Choroid plexus epithelial cell (primary cell): ENCODE data around the gene CBARP.
A peak's percentile ranks its signal among the peaks of the same experiment; 100 is the strongest.
"Not testable (repeated sequence)": the region's sequence is repeated elsewhere in the genome, so short reads cannot be mapped to it uniquely, and the experiment has no call there.

Experiments used
- DNase-seq: peaks from one replicate; pipeline ENCODE4 v3.0.0-alpha.2; 2010; ENCODE audit warnings: low read depth
- H3K4me3 ChIP-seq: 2 replicates; pipeline ENCODE4 v1.5.1; 2011; ENCODE audit warnings: low read depth, mild to moderate bottlenecking, control low read depth, low read length, moderate library complexity
- TF ChIP-seq, protein P1 (sequence below): conservative IDR thresholded peaks from 2 replicates; pipeline ENCODE4 v1.5.1; 2011; ENCODE audit warnings: low read depth, mild to moderate bottlenecking, control low read depth, inconsistent platforms, low read length, moderate library complexity

CBARP gene

DNA sequence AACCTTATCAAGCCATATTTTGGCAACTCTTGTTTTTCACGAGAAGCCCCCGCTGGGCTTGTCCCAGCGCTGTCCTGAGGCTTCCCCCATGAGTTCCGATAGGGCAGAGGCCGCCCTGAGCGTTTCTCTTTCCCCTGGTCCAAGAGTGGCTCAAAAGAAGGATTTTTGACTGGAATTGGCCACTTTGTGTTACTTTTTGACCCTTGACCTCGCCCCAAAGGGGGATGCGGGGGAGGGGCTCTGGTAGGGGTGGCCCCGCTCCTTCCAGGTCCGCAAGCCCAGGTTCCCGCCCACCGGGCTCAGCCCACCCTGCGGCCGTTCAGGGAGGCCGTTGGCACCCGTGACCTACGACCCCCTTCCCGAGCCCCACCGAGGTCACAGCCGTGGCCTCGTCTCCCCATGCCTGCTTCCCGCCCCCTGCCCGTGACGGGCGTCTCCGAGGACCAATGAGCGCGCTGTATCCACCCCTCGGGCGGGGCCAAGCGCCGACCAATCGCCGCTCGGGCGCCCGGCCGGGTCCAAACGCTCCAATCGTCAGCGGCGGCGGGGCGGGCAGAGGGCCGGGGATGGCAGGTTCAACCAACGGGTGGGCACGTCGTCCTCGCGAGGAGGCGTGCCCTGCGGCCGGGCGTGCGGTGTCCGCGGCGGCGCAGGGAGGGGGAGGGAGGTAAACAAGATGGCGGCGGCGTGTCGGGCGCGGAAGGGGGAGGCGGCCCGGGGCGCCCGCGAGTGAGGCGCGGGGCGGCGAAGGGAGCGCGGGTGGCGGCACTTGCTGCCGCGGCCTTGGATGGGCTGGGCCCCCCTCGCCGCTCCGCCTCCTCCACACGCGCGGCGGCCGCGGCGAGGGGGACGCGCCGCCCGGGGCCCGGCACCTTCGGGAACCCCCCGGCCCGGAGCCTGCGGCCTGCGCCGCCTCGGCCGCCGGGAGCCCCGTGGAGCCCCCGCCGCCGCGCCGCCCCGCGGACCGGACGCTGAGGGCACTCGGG lies 32.4 kb downstream of the CBARP start, which contains the start of gene STK11:
Gene STK11 (plus strand): TSS at position 665 of the 986 bp plus-strand sequence. CDS start 1,136 bp downstream, outside the sequence.
- H3K4me3 ChIP-seq, result peak within 1 kb of the TSS; percentile 73
- TF ChIP-seq, protein P1, sequence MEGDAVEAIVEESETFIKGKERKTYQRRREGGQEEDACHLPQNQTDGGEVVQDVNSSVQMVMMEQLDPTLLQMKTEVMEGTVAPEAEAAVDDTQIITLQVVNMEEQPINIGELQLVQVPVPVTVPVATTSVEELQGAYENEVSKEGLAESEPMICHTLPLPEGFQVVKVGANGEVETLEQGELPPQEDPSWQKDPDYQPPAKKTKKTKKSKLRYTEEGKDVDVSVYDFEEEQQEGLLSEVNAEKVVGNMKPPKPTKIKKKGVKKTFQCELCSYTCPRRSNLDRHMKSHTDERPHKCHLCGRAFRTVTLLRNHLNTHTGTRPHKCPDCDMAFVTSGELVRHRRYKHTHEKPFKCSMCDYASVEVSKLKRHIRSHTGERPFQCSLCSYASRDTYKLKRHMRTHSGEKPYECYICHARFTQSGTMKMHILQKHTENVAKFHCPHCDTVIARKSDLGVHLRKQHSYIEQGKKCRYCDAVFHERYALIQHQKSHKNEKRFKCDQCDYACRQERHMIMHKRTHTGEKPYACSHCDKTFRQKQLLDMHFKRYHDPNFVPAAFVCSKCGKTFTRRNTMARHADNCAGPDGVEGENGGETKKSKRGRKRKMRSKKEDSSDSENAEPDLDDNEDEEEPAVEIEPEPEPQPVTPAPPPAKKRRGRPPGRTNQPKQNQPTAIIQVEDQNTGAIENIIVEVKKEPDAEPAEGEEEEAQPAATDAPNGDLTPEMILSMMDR, result no peak
- peak; percentile 98 for DNase-seq

DNA sequence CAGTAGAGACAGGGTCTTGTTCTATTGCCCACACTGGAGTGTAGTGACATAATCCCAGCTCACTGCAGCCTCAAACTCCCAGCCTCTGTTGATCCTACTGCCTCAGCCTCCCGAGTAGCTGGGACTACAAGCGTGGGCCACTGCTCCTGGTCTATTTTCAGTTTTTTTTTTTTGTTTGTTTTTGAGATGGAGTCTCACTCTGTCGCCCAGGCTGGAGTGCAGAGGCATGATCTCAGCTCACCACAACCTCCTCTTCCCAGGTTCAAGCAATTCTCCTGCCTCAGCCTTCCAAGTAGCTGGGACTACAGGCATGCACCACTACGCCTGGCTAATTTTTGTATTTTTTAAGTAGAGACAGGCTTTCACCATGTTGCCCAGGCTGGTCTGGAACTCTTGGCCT lies 37.2 kb downstream of the CBARP start:
- DNase-seq, result not testable (repeated sequence)

DNA sequence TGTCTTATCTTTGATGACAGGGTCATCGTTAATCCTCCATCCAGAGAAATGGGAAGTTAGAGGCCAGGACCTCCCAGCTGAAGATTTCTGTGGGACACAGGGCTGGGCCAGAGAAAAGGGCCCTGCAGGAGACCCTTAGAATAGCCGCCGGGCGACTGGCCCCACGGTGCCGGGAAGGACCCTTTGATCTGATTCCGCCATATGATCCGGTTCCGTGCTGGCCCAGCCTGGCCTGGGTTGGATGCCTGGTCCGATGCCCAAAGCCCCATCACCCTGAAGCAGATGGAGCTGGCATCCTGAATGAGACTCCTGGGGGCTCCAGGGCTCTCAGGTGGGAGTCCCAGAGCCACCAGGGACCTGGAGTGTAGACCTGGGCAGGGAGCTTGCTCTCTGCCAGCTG lies 38.3 kb downstream of the CBARP start:
- no peak overlapping the region for H3K4me3 ChIP-seq
- TF ChIP-seq, protein P1, result no peak
- DNase-seq, result no peak

More for the DNA sequence above, 37.2 kb downstream of the CBARP start:
- H3K4me3 ChIP-seq, result not testable (repeated sequence)

DNA sequence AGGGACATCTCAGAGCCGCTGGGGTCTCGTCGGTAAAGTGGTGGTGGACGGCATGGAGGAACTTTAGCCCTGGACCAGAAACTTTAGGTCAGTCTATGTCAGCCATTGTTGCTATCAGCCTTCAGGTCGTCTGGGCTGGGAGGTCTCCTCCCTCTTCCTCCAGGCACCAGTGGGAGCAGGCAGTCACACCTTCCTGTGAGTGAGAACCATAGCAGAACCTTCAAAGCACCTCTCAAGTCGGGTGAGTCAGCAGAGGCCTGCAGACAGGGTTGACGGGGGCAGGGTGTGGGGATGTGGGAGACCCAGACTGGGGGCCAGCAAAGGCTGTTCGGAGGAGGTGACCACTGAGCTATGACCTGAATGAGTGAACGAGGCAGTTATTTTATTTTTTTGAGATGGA lies 48.4 kb downstream of the CBARP start:
- H3K4me3 ChIP-seq, result no peak overlapping the region
- TF ChIP-seq, protein P1, result no peak
- peak; percentile 48 for DNase-seq

DNA sequence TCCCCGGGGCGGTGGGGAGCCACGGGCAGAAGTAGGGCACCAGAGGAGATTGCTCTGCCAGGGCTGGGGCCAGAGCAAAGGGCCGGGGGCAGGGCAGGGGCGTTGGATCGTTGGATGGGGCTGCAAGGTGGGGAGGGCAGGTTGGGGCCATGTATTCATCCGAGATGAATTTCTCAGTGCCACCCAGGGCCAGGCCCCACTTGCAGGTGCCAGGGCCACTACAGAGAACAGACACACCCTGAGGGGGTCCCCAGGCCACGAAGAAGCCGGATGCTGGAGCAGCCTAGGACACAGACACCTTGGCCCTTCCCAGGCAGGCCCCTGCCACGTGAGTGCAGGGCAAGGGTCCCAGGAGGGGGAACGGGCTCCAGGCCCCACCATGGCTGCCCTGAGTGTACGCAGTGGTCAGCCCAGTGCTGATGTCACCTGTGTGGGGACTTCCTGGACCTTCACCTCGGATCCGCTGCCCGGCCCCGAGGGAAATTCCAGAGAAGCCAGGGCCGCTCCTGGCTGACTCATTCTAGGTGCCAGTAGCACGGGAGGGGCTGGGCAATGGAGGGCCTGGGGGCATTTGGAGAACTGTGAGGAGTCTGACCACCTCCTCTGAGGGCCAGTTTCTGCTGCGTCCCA lies 54.1 kb downstream of the CBARP start:
- TF ChIP-seq, protein P1, result no peak
- H3K4me3 ChIP-seq, result no peak overlapping the region
- no peak for DNase-seq

DNA sequence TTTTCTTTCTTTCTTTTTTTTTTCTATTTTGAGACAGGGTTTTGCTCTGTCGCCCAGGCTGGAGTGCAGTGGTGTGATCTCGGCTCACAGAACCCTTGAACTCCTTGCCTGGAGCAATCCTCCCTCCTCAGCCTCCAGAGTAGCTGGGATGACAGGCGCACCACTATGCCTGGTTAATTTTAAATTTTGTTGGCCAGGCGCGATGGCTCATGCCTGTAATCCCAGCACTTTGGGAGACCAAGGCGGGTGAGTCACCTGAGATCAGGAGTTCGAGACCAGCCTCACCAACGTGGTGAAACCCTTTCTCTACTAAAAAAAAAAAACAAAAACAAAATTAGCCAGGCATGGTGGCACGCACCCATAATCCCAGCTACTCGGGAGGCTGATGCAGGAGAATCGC lies 55.1 kb downstream of the CBARP start:
- no peak for DNase-seq
- TF ChIP-seq, protein P1, result no peak
- no peak overlapping the region for H3K4me3 ChIP-seq

DNA sequence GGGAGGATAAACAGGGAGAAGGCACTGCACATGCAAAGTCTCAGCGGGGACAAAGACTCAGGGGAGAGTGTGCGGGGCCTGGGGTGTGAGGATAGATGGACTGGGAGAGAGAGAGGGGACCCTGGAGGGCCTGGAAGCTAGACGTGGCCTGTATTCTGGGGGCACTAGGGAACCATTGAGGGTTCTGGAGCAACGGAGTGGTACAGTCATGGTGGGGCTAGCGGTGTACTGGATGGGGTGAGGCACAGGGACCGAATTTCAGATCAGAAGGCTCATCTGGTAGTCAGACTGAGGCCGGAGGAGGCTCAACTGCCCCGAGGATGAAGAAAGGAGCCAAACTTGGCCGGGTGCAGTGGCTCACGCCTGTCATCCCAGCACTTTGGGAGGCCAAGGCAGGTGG lies 55.7 kb downstream of the CBARP start:
- TF ChIP-seq, protein P1, result no peak
- H3K4me3 ChIP-seq, result no peak overlapping the region
- no peak for DNase-seq
